BLaER1 (cell line): Measurements from ENCODE around the gene DYNC1H1.

Source experiments
- H3K27ac ChIP-seq: shearing (Covaris generic); formaldehyde crosslinking; 2 replicates; pipeline ENCODE4 v1.8.1; 2022
- H3K27me3 ChIP-seq: shearing (Covaris generic); formaldehyde crosslinking; 2 replicates; pipeline ENCODE4 v1.8.1; 2022
- H3K36me3 ChIP-seq: shearing (Covaris generic); formaldehyde crosslinking; 2 replicates; pipeline ENCODE4 v1.8.1; 2022
- H3K4me1 ChIP-seq: shearing (Covaris generic); formaldehyde crosslinking; 2 replicates; pipeline ENCODE4 v1.8.1; 2022
- H3K4me2 ChIP-seq: shearing (Covaris generic); formaldehyde crosslinking; 2 replicates; pipeline ENCODE4 v1.8.1; 2022
- H3K4me3 ChIP-seq: shearing (Covaris generic); formaldehyde crosslinking; 2 replicates; pipeline ENCODE4 v1.8.1; 2022
- H3K9ac ChIP-seq: shearing (Covaris generic); formaldehyde crosslinking; 2 replicates; pipeline ENCODE4 v1.8.1; 2022
- H3K9me3 ChIP-seq: shearing (Covaris generic); formaldehyde crosslinking; 2 replicates; pipeline ENCODE4 v1.8.1; 2022
- H4K20me1 ChIP-seq: shearing (Covaris generic); formaldehyde crosslinking; 2 replicates; pipeline ENCODE4 v1.8.1; 2022
- Cebpa-rat ChIP-seq: shearing (Covaris generic); IDR thresholded peaks from 2 replicates; pipeline ENCODE4 v1.8.1; 2022

DYNC1H1 gene

DNA sequence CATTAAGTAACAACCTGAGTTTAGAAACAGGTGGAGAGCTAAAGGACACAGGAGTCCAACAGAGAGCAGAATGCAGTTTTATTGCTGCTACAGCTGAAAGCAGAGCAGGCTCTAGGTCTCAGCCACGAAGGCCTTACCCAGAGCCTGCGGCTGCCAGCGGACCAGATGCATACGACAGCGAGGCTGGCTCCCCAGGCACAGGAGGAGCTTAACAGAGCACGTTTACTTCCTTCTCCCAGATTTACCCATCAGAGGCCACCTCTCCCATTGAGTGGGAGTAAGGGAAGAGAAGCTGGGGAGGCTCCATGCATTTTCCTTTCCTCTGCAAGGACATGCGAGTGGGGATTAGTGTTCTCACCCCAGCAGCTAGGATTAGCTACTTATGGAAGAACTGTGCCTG is 22.6 kb downstream of the DYNC1H1 start:
- Histone ChIP-seq H3K36me3 (peaks cover 99% of the 10 kb centered on the region), H3K27me3 (no peaks in the 10 kb centered on the region), H3K4me3 (no peak overlapping the region), H3K27ac (no peak overlapping the region), H3K9me3 (no peaks in the 10 kb centered on the region), H3K4me2 (no peak overlapping the region), H4K20me1 (peaks cover 93% of the 10 kb centered on the region), H3K4me1 (peaks cover 21% of the 10 kb centered on the region), H3K9ac (no peak overlapping the region)
- TF ChIP-seq Cebpa-rat, result no peak

- Histone ChIP-seq H4K20me1 (peaks cover 100% of the 10 kb centered on the region), H3K27me3 (no peaks in the 10 kb centered on the region), H3K9me3 (no peaks in the 10 kb centered on the region), H3K4me2 (no peak overlapping the region), H3K4me3 (no peak overlapping the region), H3K4me1 (peaks cover 35% of the 10 kb centered on the region), H3K27ac (no peak overlapping the region), H3K9ac (no peak overlapping the region), H3K36me3 (peaks cover 99% of the 10 kb centered on the region)
- TF ChIP-seq Cebpa-rat, result no peak
These were observed 24.0 kb downstream of the DYNC1H1 start for GRCh38 chr14:101988377-101988776.

- H3K27me3 ChIP-seq, result no peaks in the 10 kb centered on the region
- peaks cover 80% of the 10 kb centered on the region for H4K20me1 ChIP-seq
- H3K27ac ChIP-seq, result peak overlapping the region; percentile 18; the same call in 1 of the 2 replicates
- H3K4me1 ChIP-seq, result peaks cover 35% of the 10 kb centered on the region
- TF ChIP-seq Cebpa-rat, result no peak
- peaks cover 100% of the 10 kb centered on the region for H3K36me3 ChIP-seq
- H3K4me3 ChIP-seq, result no peak overlapping the region
- H3K9ac ChIP-seq, result no peak overlapping the region
- H3K9me3 ChIP-seq, result no peaks in the 10 kb centered on the region
- peak overlapping the region; percentile 65 for H3K4me2 ChIP-seq
These were observed 27.0 kb downstream of the DYNC1H1 start for GRCh38 chr14:101991352-101991751.

GRCh38 chr14:101992708-101993107 is 28.3 kb downstream of the DYNC1H1 start:
- no peaks in the 10 kb centered on the region for H3K27me3 ChIP-seq
- H3K4me1 ChIP-seq, result peaks cover 35% of the 10 kb centered on the region
- no peak overlapping the region for H3K4me3 ChIP-seq
- no peaks in the 10 kb centered on the region for H3K9me3 ChIP-seq
- peaks cover 80% of the 10 kb centered on the region for H4K20me1 ChIP-seq
- TF ChIP-seq Cebpa-rat, result no peak
- H3K4me2 ChIP-seq, result peak overlapping the region; percentile 65
- H3K36me3 ChIP-seq, result peaks cover 100% of the 10 kb centered on the region
- no peak overlapping the region for H3K9ac ChIP-seq
- H3K27ac ChIP-seq, result peak overlapping the region; percentile 18; the same call in 1 of the 2 replicates

GRCh38 chr14:101997429-101998336 is 33.3 kb downstream of the DYNC1H1 start:
- H4K20me1 ChIP-seq, result peaks cover 71% of the 10 kb centered on the region
- H3K4me2 ChIP-seq, result no peak overlapping the region
- H3K27me3 ChIP-seq, result no peaks in the 10 kb centered on the region
- H3K9me3 ChIP-seq, result no peaks in the 10 kb centered on the region
- H3K4me1 ChIP-seq, result peaks cover 7% of the 10 kb centered on the region
- no peak overlapping the region for H3K4me3 ChIP-seq
- no peak overlapping the region for H3K9ac ChIP-seq
- peaks cover 100% of the 10 kb centered on the region for H3K36me3 ChIP-seq
- no peak overlapping the region for H3K27ac ChIP-seq
- TF ChIP-seq Cebpa-rat, result no peak

DNA sequence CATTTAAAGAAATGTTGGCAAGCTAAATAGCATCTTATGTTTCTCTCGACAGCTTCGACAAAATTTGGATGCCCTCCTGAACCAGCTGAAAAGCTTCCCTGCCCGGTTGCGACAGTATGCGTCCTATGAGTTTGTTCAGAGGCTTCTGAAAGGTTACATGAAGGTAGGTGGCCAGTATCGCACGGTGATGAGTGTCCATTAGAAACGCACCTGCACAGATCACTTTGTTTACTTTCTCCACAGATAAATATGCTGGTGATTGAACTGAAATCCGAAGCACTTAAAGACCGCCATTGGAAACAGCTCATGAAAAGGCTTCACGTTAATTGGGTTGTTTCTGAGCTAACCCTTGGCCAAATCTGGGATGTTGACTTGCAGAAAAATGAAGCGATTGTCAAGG is 36.5 kb downstream of the DYNC1H1 start:
- H3K27me3 ChIP-seq, result no peaks in the 10 kb centered on the region
- no peaks in the 10 kb centered on the region for H3K9me3 ChIP-seq
- H3K4me1 ChIP-seq, result no peaks in the 10 kb centered on the region
- no peak overlapping the region for H3K27ac ChIP-seq
- no peak overlapping the region for H3K4me3 ChIP-seq
- H3K4me2 ChIP-seq, result no peak overlapping the region
- no peak overlapping the region for H3K9ac ChIP-seq
- TF ChIP-seq Cebpa-rat, result no peak
- peaks cover 68% of the 10 kb centered on the region for H4K20me1 ChIP-seq
- peaks cover 100% of the 10 kb centered on the region for H3K36me3 ChIP-seq

DNA sequence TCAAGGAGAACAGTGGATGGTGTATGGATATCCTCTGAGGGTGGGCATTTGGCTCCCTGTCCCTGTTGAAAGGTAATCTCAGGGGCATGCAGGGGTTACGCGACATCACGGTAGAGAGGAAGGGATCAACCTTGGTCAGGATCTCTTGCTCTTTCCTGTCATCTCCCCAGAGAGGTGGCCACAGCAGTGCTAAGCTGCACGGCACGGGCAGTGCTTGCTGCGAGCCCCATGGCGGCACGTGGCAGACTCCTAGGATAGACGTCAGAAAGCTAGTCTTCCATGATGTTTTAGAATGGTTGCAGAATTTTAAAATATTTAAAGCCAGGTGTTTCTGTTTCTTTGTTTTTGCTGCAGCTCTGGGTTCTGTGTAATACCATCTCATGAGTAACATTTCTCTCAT is 41.0 kb downstream of the DYNC1H1 start:
- no peak for TF ChIP-seq Cebpa-rat
- Histone ChIP-seq H3K36me3 (peaks cover 100% of the 10 kb centered on the region), H3K27me3 (no peaks in the 10 kb centered on the region)

DNA sequence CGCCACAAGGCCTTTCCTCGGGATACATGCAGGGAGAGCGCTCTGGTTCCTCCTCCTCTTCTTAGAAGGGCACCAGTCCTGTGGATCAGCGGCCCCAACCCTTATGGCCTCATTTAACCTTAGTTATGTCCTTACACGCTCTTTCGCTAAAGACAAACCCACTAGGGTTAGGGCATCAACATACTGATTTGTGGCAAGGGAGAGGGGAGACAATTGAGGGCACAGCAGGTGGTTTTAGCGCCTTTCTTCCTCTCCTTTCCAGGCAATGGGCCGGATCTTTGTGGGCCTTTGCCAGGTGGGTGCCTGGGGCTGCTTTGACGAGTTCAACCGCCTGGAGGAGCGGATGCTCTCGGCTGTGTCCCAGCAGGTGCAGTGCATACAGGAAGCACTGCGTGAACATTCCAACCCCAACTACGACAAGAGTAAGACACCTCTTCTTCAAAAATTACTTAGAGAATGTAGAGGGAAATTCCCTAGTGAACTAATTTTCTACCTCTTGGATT is 43.6 kb downstream of the DYNC1H1 start:
- no peaks in the 10 kb centered on the region for H3K9me3 ChIP-seq
- no peak overlapping the region for H3K4me3 ChIP-seq
- no peak overlapping the region for H3K4me2 ChIP-seq
- TF ChIP-seq Cebpa-rat, result no peak
- H3K9ac ChIP-seq, result no peak overlapping the region
- peaks cover 100% of the 10 kb centered on the region for H3K36me3 ChIP-seq
- no peak overlapping the region for H3K27ac ChIP-seq
- no peaks in the 10 kb centered on the region for H3K27me3 ChIP-seq
- H3K4me1 ChIP-seq, result no peaks in the 10 kb centered on the region
- H4K20me1 ChIP-seq, result peaks cover 41% of the 10 kb centered on the region

More for the DNA sequence above, 41.0 kb downstream of the DYNC1H1 start:
- Histone ChIP-seq H3K4me3 (no peak overlapping the region), H3K9me3 (no peaks in the 10 kb centered on the region), H3K4me2 (no peak overlapping the region), H3K27ac (no peak overlapping the region), H3K4me1 (no peaks in the 10 kb centered on the region), H4K20me1 (peaks cover 49% of the 10 kb centered on the region), H3K9ac (no peak overlapping the region)

DNA sequence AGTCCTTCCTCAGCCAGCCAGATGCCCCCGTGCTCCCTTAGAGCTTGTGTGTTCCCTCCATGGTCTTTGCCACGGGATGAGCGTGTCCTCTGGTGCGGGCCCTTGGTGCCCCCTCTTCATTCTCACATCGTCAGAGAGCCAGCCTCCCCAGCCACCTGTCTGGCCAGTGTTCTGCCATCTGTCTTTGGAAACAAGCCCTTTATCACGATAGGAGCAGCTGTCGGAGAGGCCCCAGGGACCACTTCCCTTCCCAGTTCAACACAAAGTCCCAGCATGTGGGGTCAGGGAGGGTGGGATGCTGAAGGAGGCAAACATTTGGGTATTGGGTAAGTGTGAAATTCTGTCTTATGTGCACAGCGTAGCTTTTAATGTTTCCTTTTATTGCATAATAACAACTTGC is 44.5 kb downstream of the DYNC1H1 start:
- H3K27me3 ChIP-seq, result no peaks in the 10 kb centered on the region
- no peak overlapping the region for H3K4me2 ChIP-seq
- no peaks in the 10 kb centered on the region for H3K4me1 ChIP-seq
- no peak for TF ChIP-seq Cebpa-rat
- H3K4me3 ChIP-seq, result no peak overlapping the region
- H3K9ac ChIP-seq, result no peak overlapping the region; the same call in 1 of the 2 replicates
- peaks cover 48% of the 10 kb centered on the region for H4K20me1 ChIP-seq
- H3K27ac ChIP-seq, result no peak overlapping the region
- H3K9me3 ChIP-seq, result no peaks in the 10 kb centered on the region
- peaks cover 100% of the 10 kb centered on the region for H3K36me3 ChIP-seq

GRCh38 chr14:102011631-102012030 is 47.3 kb downstream of the DYNC1H1 start:
- no peak overlapping the region for H3K4me3 ChIP-seq
- TF ChIP-seq Cebpa-rat, result no peak
- no peaks in the 10 kb centered on the region for H3K9me3 ChIP-seq
- no peaks in the 10 kb centered on the region for H3K4me1 ChIP-seq
- H3K27ac ChIP-seq, result no peak overlapping the region
- H3K36me3 ChIP-seq, result peaks cover 100% of the 10 kb centered on the region
- H3K9ac ChIP-seq, result no peak overlapping the region
- H3K4me2 ChIP-seq, result no peak overlapping the region
- peaks cover 54% of the 10 kb centered on the region for H4K20me1 ChIP-seq
- H3K27me3 ChIP-seq, result no peaks in the 10 kb centered on the region
